GM21390 (cell line): ENCODE results near the gene CHMP1A.

Experiments used
- ATAC-seq: cut with Tn5 transposase; IDR thresholded peaks from one replicate; pipeline ENCODE4 v1.9.1; 2021; ENCODE audit not compliant: unreplicated experiment

The CHMP1A gene

DNA sequence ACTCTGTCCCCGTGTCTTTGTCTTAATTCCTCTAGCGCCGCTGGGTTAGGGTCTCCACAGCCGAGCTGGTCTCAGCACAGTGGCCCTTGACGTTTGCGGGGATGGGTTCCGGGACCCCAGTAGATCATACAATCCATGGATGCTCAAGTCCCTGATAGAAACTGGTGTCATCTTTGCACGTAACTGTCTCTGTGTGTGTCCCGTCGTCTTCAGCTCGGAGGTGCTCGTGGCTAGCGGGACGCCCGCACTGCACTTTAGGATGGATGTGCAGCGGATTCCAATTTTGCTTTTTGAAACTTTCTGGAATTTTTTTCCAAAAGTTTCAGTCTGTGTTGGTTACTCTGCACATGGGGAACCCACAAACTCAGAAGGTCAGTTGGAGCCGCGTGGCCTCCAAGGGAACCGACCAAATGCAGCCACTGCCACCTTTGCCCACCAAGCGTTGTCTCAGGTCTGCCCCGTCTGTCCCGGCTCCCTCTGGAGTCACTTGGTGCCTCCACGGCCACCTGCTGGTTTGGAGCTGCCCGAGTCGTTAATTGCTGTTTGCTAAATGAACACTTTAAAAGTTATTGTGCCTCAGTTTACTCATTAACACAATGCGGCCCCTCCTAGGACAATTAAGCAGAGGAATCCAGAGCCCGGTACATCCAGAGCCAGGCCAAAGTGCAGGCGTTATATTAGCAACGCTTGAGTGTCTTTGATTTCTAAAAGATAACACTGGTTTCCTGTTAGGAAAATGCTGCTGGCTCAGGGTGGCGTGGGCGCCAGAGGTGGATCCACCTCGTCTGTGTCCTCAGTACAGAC is 49.4 kb downstream of the CHMP1A start:
- no peak for ATAC-seq

DNA sequence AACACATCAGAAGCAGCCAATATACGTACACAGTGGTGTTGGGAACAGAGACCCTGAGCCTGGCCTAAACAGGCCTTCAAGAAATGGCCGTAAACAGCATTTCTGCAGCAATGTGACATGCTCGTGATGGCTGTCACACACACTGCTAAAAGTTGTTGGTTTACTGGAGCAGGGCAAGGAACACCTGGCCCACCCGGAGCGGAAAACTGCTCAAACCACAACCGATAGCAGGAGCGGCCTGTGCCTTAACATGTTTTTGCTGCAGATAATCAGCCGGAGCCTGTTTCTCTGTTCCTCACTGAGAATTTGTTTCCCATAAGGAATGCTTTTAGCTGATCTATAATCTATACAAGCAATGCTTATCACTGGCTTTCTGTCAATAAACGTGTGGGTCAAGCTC is 50.1 kb downstream of the CHMP1A start:
- ATAC-seq = no peak

DNA sequence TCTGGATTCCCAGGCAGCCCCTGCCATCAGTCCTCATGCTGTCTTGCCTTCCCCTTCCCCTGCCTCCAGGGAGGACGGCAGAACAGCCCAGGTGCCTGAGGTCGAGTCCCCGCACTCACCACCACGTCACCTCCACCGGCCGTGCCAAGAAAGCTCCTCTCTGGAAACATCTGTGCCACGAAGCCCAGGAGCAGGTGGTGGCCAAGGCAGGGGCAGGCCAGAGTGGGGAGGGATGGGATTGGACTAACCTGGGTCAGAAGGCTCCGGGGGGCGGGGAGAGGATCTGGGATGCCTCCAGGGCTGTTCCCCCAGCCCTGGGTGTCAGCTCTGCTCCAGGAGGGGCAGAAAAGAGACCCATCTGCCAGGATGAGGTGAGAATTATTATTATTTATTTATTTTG is 51.5 kb downstream of the CHMP1A start:
- no peak for ATAC-seq

DNA sequence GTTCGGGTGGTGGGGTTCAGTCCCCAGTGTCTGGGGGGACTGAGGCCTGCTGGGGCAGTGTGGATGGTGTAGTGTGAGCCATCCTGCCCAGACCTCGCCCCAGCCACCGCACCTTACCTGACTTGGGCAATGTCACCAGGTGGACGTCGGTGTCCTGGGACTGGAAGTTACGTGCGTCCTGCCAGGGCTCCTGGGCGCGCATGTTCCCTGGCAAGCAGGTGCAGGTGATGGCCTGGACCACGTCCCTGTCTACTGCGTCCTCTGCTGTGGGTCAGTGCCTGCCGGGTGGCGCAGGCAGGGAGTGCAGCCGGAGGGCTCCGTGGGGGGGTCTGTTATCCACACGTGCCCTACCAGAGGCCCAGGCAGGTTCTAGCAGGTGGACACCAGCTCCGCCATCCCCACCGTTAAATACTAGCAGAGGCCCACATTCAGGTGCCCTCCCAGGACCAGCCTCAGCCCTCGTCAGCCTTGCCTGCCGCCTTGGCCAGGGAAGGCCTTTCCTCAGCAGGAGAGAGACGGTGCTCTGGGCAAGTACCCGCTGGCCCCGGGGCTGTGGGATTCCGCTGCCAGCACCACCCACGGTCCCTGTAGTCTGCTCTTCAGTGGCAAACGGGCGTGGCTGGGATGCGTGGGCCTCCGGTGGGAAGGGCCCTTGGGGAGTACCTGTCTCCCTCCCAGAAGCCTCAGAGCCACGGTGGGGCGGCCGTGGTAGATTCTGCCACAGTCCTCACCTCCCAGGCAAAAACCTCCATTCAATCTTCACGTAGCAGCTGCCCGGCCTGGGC is 52.1 kb downstream of the CHMP1A start:
- ATAC-seq = no peak

- ATAC-seq = no peak
These were observed 52.7 kb downstream of the CHMP1A start for GRCh38 chr16:89604764-89605163.

GRCh38 chr16:89602952-89603590 is 54.4 kb downstream of the CHMP1A start:
- no peak for ATAC-seq

- no peak for ATAC-seq
These were observed 55.1 kb downstream of the CHMP1A start for GRCh38 chr16:89602273-89602951.

GRCh38 chr16:89601906-89602272 is 55.6 kb downstream of the CHMP1A start:
- no peak for ATAC-seq

- ATAC-seq = no peak
These were observed 56.6 kb downstream of the CHMP1A start for GRCh38 chr16:89600956-89601355.

GRCh38 chr16:89600427-89600826 is 57.1 kb downstream of the CHMP1A start:
- no peak for ATAC-seq

GRCh38 chr16:89599902-89600301 is 57.6 kb downstream of the CHMP1A start:
- no peak for ATAC-seq

GRCh38 chr16:89599451-89599858 is 58.1 kb downstream of the CHMP1A start:
- no peak for ATAC-seq

DNA sequence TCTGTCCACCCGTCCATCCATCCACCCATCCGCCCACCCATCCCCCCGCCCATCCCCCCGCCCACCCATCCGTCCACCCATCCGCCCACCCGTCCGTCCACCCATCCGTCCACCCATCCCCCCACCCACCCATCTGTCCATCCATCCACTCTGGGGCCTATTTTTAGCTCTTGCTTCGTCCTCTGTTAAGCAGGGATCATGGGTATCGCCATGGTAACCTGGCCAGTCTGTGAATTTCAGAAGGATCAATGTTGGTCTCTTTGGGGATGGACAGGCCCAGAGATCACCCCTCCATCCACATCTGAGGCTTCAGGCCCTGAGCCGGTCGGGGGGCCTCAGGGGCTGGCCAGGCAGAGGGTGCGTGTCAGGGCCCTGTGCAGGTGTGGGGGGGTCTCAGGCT is 59.3 kb downstream of the CHMP1A start:
- no peak for ATAC-seq

GRCh38 chr16:89596957-89597649 is 60.4 kb downstream of the CHMP1A start:
- ATAC-seq = no peak

DNA sequence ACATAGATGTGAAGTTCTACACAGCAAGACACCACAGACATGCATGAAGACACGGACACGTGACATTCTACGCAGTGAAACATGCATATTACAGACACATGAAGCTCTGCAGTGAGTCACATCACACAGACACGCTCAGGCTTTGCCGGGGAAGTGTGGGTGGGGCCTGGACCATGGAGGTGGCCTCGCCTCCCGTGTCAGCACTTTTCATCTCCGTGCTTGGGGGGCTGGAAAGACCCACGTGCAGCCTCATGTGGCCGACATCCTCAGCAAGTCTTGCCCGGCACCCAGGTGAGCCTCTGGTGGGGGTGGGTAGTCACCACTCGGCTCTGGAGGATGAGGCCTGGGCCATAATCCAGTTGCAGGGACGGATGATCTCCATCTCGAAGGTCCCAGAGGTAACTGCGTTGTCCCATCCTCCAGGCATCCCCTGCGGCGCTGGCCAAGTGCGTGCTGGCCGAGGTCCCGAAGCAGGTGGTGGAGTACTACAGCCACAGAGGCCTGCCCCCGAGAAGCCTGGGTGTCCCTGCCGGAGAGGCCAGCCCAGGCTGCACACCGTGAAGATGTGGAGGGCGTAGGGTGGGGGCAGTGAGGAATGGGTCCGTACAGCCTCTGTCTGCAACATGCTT is 61.3 kb downstream of the CHMP1A start:
- no peak for ATAC-seq

DNA sequence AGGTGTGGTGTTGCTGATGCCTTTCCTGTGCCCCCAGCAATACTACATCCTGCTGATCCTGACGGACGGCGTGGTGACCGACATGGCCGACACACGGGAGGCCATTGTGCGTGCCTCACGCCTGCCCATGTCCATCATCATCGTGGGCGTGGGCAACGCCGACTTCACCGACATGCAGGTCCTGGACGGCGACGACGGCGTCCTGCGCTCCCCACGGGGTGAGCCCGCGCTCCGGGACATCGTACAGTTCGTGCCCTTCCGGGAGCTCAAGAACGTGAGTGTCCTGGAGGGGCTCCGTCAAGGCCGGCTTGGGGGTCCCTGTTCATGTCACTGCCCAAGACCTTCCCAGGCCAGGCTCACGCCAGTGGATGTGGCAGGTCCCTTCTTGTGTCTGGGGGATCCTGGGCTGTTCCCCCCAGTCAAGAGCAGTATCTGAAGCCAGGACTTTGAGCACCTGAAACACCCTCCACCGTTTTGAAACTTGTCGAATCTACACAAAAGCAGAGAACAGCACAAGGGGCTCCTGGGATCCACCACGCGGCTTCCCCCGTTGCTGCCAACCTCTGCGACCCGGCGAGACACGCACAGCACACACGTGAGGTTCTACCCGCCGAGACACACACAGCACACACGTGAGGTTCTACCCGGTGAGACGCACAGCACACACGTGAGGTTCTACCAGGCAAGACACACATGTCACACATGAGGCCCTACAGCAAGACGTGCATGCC is 62.0 kb downstream of the CHMP1A start:
- no peak for ATAC-seq
